Neural progenitor cell (in vitro differentiated cells): ENCODE data around the gene FGFR2. TPM values are rescaled to one million over a fixed set of nuclear protein-coding genes. Genes with fewer than 3 reads are reported as not detected.

Source experiments
- DNase-seq: peaks from one replicate; pipeline ENCODE4 v3.0.0-alpha.2; 2016; ENCODE audit warnings: low spot score
- H2AFZ ChIP-seq: fragments of 200-600 bp; sonication (generic); replicated peaks from 2 replicates; pipeline ENCODE4 v1.6.1; 2016; ENCODE audit warnings: antibody characterized with exemption
- H3F3A ChIP-seq: fragments of 200-600 bp; sonication (generic); 2 replicates; pipeline ENCODE4 v1.6.1; 2016; ENCODE audit warnings: antibody characterized with exemption, low read depth
- H3K27ac ChIP-seq: fragments of 200-600 bp; sonication (generic); 2 replicates; pipeline ENCODE4 v1.5.1; 2016; ENCODE audit warnings: mild to moderate bottlenecking
- H3K27me3 ChIP-seq: fragments of 200-600 bp; sonication (generic); 2 replicates; pipeline ENCODE4 v1.6.1; 2016; ENCODE audit warnings: mild to moderate bottlenecking, moderate library complexity
- H3K36me3 ChIP-seq: fragments of 200-600 bp; sonication (generic); 2 replicates; pipeline ENCODE4 v1.5.1; 2016
- H3K4me1 ChIP-seq: fragments of 200-600 bp; sonication (generic); 2 replicates; pipeline ENCODE4 v1.6.1; 2016; ENCODE audit warnings: mixed run types
- H3K4me2 ChIP-seq: fragments of 200-600 bp; sonication (generic); 2 replicates; pipeline ENCODE4 v1.6.1; 2016
- H3K4me3 ChIP-seq: fragments of 200-600 bp; sonication (generic); 2 replicates; pipeline ENCODE4 v1.5.1; 2016
- H3K79me2 ChIP-seq: fragments of 200-600 bp; sonication (generic); 2 replicates; pipeline ENCODE4 v1.6.1; 2016; ENCODE audit warnings: low read depth
- H3K9ac ChIP-seq: fragments of 200-600 bp; sonication (generic); 2 replicates; pipeline ENCODE4 v1.6.1; 2016
- H3K9me3 ChIP-seq: fragments of 200-600 bp; sonication (generic); 2 replicates; pipeline ENCODE4 v1.5.1; 2016; ENCODE audit warnings: low read depth
- H4K20me1 ChIP-seq: fragments of 200-600 bp; sonication (generic); 2 replicates; pipeline ENCODE4 v1.6.1; 2016; ENCODE audit warnings: low read depth
- H3K27ac Mint-ChIP-seq: 3 replicates; pipeline ENCODE4 v1.8.0; 2021; ENCODE audit warnings: mixed read lengths
- H3K27me3 Mint-ChIP-seq: 2 replicates; pipeline ENCODE4 v1.8.0; 2022; ENCODE audit warnings: low read depth, mild to moderate bottlenecking, inconsistent platforms, moderate library complexity, mixed read lengths; ENCODE audit not compliant: insufficient read depth
- H3K36me3 Mint-ChIP-seq: 3 replicates; pipeline ENCODE4 v1.8.0; 2021; ENCODE audit warnings: mixed read lengths
- H3K4me1 Mint-ChIP-seq: 3 replicates; pipeline ENCODE4 v1.8.0; 2021; ENCODE audit warnings: mixed read lengths
- H3K4me3 Mint-ChIP-seq: 3 replicates; pipeline ENCODE4 v1.8.0; 2021; ENCODE audit warnings: mild to moderate bottlenecking, moderate library complexity, mixed read lengths
- H3K9me3 Mint-ChIP-seq: 3 replicates; pipeline ENCODE4 v1.8.0; 2020; ENCODE audit warnings: mixed read lengths
- CTCF ChIP-seq: fragments of 200-600 bp; sonication (generic); IDR thresholded peaks from 2 replicates; pipeline ENCODE4 v1.5.1; 2017; ENCODE audit warnings: antibody characterized with exemption, mild to moderate bottlenecking
- EZH2 ChIP-seq: fragments of 200-600 bp; sonication (generic); IDR thresholded peaks from 2 replicates; pipeline ENCODE4 v1.6.1; 2017; ENCODE audit warnings: antibody characterized with exemption, mild to moderate bottlenecking, moderate library complexity
- EZH2phosphoT487 ChIP-seq: fragments of 200-600 bp; sonication (generic); IDR thresholded peaks from 2 replicates; pipeline ENCODE4 v1.6.1; 2017; ENCODE audit warnings: antibody characterized with exemption
- total RNA-seq: library from RNA; depleted of rRNA; stranded (reverse); fragments of >200 nt; gene quantifications from 2 replicates; pipeline ENCODE4 v1.2.3, GENCODE V29; 2015; ENCODE audit warnings: low replicate concordance

Gene FGFR2
- total RNA-seq, 1 donor from 2014 or later = 99.1 TPM

- H3K27ac Mint-ChIP-seq = no peak overlapping the region
- Histone ChIP-seq H3K4me3 (no peak overlapping the region), H3K4me2 (peak overlapping the region; percentile 13), H3K4me1 (peaks cover 53% of the 10 kb centered on the region), H3K27me3 (no peaks in the 10 kb centered on the region), H3K27ac (no peak overlapping the region), H3K36me3 (peaks cover 5% of the 10 kb centered on the region), H2AFZ (no peak overlapping the region), H3K9me3 (peaks cover 4% of the 10 kb centered on the region), H3K9ac (no peak overlapping the region), H4K20me1 (peaks cover 93% of the 10 kb centered on the region), H3K79me2 (peaks cover 97% of the 10 kb centered on the region), H3F3A (peaks cover 15% of the 10 kb centered on the region)
- H3K4me1 Mint-ChIP-seq = peaks cover 40% of the 10 kb centered on the region
- H3K36me3 Mint-ChIP-seq = peaks cover 61% of the 10 kb centered on the region
- DNase-seq = no peak
- H3K9me3 Mint-ChIP-seq = peaks cover 16% of the 10 kb centered on the region
- TF ChIP-seq EZH2 = no peak
- TF ChIP-seq EZH2phosphoT487 = no peak
- TF ChIP-seq CTCF = no peak
- peaks cover 10% of the 10 kb centered on the region for H3K27me3 Mint-ChIP-seq
- no peak overlapping the region for H3K4me3 Mint-ChIP-seq
Measured at GRCh38 chr10:121591186-121591585, 7.1 kb downstream of the FGFR2 start.

- TF ChIP-seq CTCF = no peak
- no peak for TF ChIP-seq EZH2phosphoT487
- TF ChIP-seq EZH2 = no peak
- Mint-ChIP-seq H3K27me3 (peaks cover 7% of the 10 kb centered on the region), H3K27ac (no peak overlapping the region), H3K9me3 (peaks cover 20% of the 10 kb centered on the region), H3K4me3 (no peak overlapping the region), H3K36me3 (peaks cover 65% of the 10 kb centered on the region), H3K4me1 (peaks cover 37% of the 10 kb centered on the region)
- Histone ChIP-seq H3K4me3 (no peak overlapping the region), H3K9me3 (peaks cover 4% of the 10 kb centered on the region), H3K4me1 (peaks cover 53% of the 10 kb centered on the region), H3F3A (peaks cover 11% of the 10 kb centered on the region), H3K9ac (no peak overlapping the region), H3K36me3 (peaks cover 6% of the 10 kb centered on the region), H2AFZ (no peak overlapping the region), H3K27me3 (no peaks in the 10 kb centered on the region), H3K79me2 (peaks cover 100% of the 10 kb centered on the region), H3K4me2 (peak overlapping the region; percentile 15), H3K27ac (no peak overlapping the region), H4K20me1 (peaks cover 93% of the 10 kb centered on the region)
- no peak for DNase-seq
Measured at GRCh38 chr10:121590772-121591171, 7.5 kb downstream of the FGFR2 start.

- H3K27ac ChIP-seq = no peak overlapping the region
Measured at GRCh38 chr10:121589553-121589952, 8.7 kb downstream of the FGFR2 start.

More at GRCh38 chr10:121589553-121589952, 8.7 kb downstream of the FGFR2 start:
- Histone ChIP-seq H3K9ac (no peak overlapping the region), H3K4me2 (peak overlapping the region; percentile 50), H4K20me1 (peaks cover 91% of the 10 kb centered on the region), H3K4me3 (no peak overlapping the region), H3K79me2 (peaks cover 99% of the 10 kb centered on the region), H3K27me3 (no peaks in the 10 kb centered on the region), H3K36me3 (peaks cover 15% of the 10 kb centered on the region), H3K9me3 (peaks cover 4% of the 10 kb centered on the region), H2AFZ (no peak overlapping the region), H3F3A (no peaks in the 10 kb centered on the region), H3K4me1 (peaks cover 46% of the 10 kb centered on the region)
- peaks cover 25% of the 10 kb centered on the region for H3K9me3 Mint-ChIP-seq
- no peak overlapping the region for H3K4me3 Mint-ChIP-seq
- DNase-seq = no peak
- peaks cover 7% of the 10 kb centered on the region for H3K27me3 Mint-ChIP-seq
- no peak overlapping the region for H3K27ac Mint-ChIP-seq
- TF ChIP-seq EZH2phosphoT487 (no peak), EZH2 (no peak), CTCF (no peak)
- H3K4me1 Mint-ChIP-seq = peaks cover 26% of the 10 kb centered on the region
- H3K36me3 Mint-ChIP-seq = peaks cover 71% of the 10 kb centered on the region
